WTC11 (cell line): ENCODE data around the gene ZNF18. TPM values are rescaled to one million over a fixed set of nuclear protein-coding genes. Genes with fewer than 3 reads are reported as not detected.

Experiments
- ATAC-seq: fragments of 200-7000 bp; cut with Tn5 transposase; 2 replicates; pipeline ENCODE4 v1.10.0; 2021; ENCODE audit warnings: mild to moderate bottlenecking, moderate library complexity
- CTCF ChIA-PET: fragments of 300-600 bp; sonication (Branson Sonifier 250); formaldehyde crosslinking; loops from one replicate; lab custom pipeline; 2021; ENCODE audit warnings: antibody characterized with exemption; lab: Charles Lee
- POLR2A ChIA-PET: fragments of 350-600 bp; sonication (Branson Sonifier 250); formaldehyde crosslinking; loops from one replicate; lab custom pipeline; 2021; ENCODE audit warnings: antibody characterized with exemption; lab: Charles Lee
- DNase-seq: peaks from one replicate; pipeline ENCODE4 v3.0.0; 2021; ENCODE audit warnings: low spot score
- H3K27ac Mint-ChIP-seq: 2 replicates; pipeline ENCODE4 v1.8.0; 2021; ENCODE audit warnings: mixed read lengths
- H3K27me3 Mint-ChIP-seq: 2 replicates; pipeline ENCODE4 v1.8.0; 2021; ENCODE audit warnings: low read depth, mild to moderate bottlenecking, moderate library complexity, mixed read lengths
- H3K36me3 Mint-ChIP-seq: 2 replicates; pipeline ENCODE4 v1.8.0; 2021; ENCODE audit warnings: mixed read lengths
- H3K4me1 Mint-ChIP-seq: 2 replicates; pipeline ENCODE4 v1.8.0; 2022; ENCODE audit warnings: mixed read lengths
- H3K4me3 Mint-ChIP-seq: 2 replicates; pipeline ENCODE4 v1.8.0; 2021; ENCODE audit warnings: mild to moderate bottlenecking, moderate library complexity, mixed read lengths
- H3K9me3 Mint-ChIP-seq: 2 replicates; pipeline ENCODE4 v1.8.0; 2021; ENCODE audit warnings: mixed read lengths
- AR ChIP-seq: fragments of 250-450 bp; sonication (Bioruptor Pico); IDR thresholded peaks from 2 replicates; pipeline ENCODE4 v1.9.0; 2021; ENCODE audit warnings: mild to moderate bottlenecking
- ERG ChIP-seq: fragments of 250-450 bp; sonication (Bioruptor Pico); IDR thresholded peaks from 2 replicates; pipeline ENCODE4 v1.8.0; 2021; ENCODE audit warnings: mild to moderate bottlenecking
- FOXP4 ChIP-seq: sonication (generic); formaldehyde crosslinking; IDR thresholded peaks from 2 replicates; pipeline ENCODE4 v1.8.0; 2022; ENCODE audit warnings: mild to moderate bottlenecking, missing genetic modification reagents
- IRF2 ChIP-seq: sonication (generic); formaldehyde crosslinking; IDR thresholded peaks from 2 replicates; pipeline ENCODE4 v1.8.0; 2022; ENCODE audit warnings: low read depth, missing genetic modification reagents, borderline replicate concordance
- KAT7 ChIP-seq: sonication (generic); formaldehyde crosslinking; IDR thresholded peaks from 2 replicates; pipeline ENCODE4 v1.8.1; 2023; ENCODE audit warnings: missing genetic modification reagents, mild to moderate bottlenecking, borderline replicate concordance
- OVOL2 ChIP-seq: fragments of 250-450 bp; sonication (Bioruptor Pico); IDR thresholded peaks from 2 replicates; pipeline ENCODE4 v1.9.0; 2021; ENCODE audit warnings: mild to moderate bottlenecking, borderline replicate concordance
- PRDM15 ChIP-seq: sonication (generic); formaldehyde crosslinking; IDR thresholded peaks from 2 replicates; pipeline ENCODE4 v1.8.0; 2022; ENCODE audit warnings: missing genetic modification reagents
- PREB ChIP-seq: sonication (generic); formaldehyde crosslinking; IDR thresholded peaks from 2 replicates; pipeline ENCODE4 v1.8.1; 2022; ENCODE audit warnings: mild to moderate bottlenecking, missing genetic modification reagents, moderate library complexity, borderline replicate concordance
- SMAD3 ChIP-seq: sonication (generic); formaldehyde crosslinking; IDR thresholded peaks from 2 replicates; pipeline ENCODE4 v1.8.0; 2022; ENCODE audit warnings: missing genetic modification reagents, mild to moderate bottlenecking, borderline replicate concordance
- STAT6 ChIP-seq: sonication (generic); formaldehyde crosslinking; conservative IDR thresholded peaks from 2 replicates; pipeline ENCODE4 v1.8.1; 2023; ENCODE audit warnings: mild to moderate bottlenecking, low read depth, missing genetic modification reagents, moderate library complexity
- TP53 ChIP-seq: sonication (generic); formaldehyde crosslinking; IDR thresholded peaks from 2 replicates; pipeline ENCODE4 v1.8.1; 2023; ENCODE audit warnings: mild to moderate bottlenecking, missing genetic modification reagents
- ZNF396 ChIP-seq: fragments of 250-450 bp; sonication (Bioruptor Pico); IDR thresholded peaks from 2 replicates; pipeline ENCODE4 v1.8.0; 2021; ENCODE audit warnings: mild to moderate bottlenecking, moderate library complexity, borderline replicate concordance
- ZNF416 ChIP-seq: fragments of 250-450 bp; sonication (Bioruptor Pico); IDR thresholded peaks from 2 replicates; pipeline ENCODE4 v1.9.0; 2021; ENCODE audit warnings: mild to moderate bottlenecking, inconsistent platforms
- ZNF425 ChIP-seq: fragments of 250-450 bp; sonication (Bioruptor Pico); conservative IDR thresholded peaks from 2 replicates; pipeline ENCODE4 v1.9.0; 2021; ENCODE audit warnings: mild to moderate bottlenecking
- ZNF671 ChIP-seq: fragments of 250-450 bp; sonication (Bioruptor Pico); IDR thresholded peaks from 2 replicates; pipeline ENCODE4 v1.8.0; 2021; ENCODE audit warnings: mild to moderate bottlenecking
- total RNA-seq: library from RNA; stranded (reverse); gene quantifications from 3 replicates; pipeline ENCODE4 v1.2.3, GENCODE V29; 2021

The ZNF18 gene
- total RNA-seq, 1 experiment from 2014 or later: 13.3 TPM

GRCh38 chr17:11932337-11932898, 64.9 kb downstream of the ZNF18 start:
- no peak for ATAC-seq
- TF ChIP-seq ZNF396 (CRISPR knock-in tag): no peak
- TF ChIP-seq AR (CRISPR knock-in tag): no peak
- TF ChIP-seq ERG (CRISPR knock-in tag): no peak
- TF ChIP-seq FOXP4 (CRISPR knock-in tag): no peak
- TF ChIP-seq STAT6 (CRISPR knock-in tag): no peak
- TF ChIP-seq SMAD3: no peak
- TF ChIP-seq, all 79 proteins: peak for 0
- DNase-seq: no peak
- Mint-ChIP-seq H3K4me1 (peaks cover 15% of the 10 kb centered on the region), H3K9me3 (peaks cover 3% of the 10 kb centered on the region; the same call in 1 of the 2 replicates), H3K27ac (no peak overlapping the region), H3K4me3 (no peak overlapping the region), H3K36me3 (no peaks in the 10 kb centered on the region), H3K27me3 (no peaks in the 10 kb centered on the region)
- POLR2A ChIA-PET: no interaction called here
- CTCF ChIA-PET: no interaction called here

- ChIA-PET CTCF (interaction anchor here (0.6 to 1.2 kb wide), 7 partner anchors 8 to 1053 kb away, joined by 3 to 6 read pairs (median 3); no protein-coding TSS in a partner anchor), POLR2A (no interaction called here)
- Mint-ChIP-seq H3K4me3 (no peak overlapping the region), H3K36me3 (peaks cover 6% of the 10 kb centered on the region; the same call in 1 of the 2 replicates), H3K9me3 (peaks cover 25% of the 10 kb centered on the region), H3K4me1 (peaks cover 18% of the 10 kb centered on the region), H3K27ac (peak overlapping the region; percentile 12), H3K27me3 (no peaks in the 10 kb centered on the region)
- DNase-seq (no peak), ATAC-seq (peak; percentile 48)
- TF ChIP-seq OVOL2: no peak
- TF ChIP-seq IRF2 (CRISPR knock-in tag): no peak
- TF ChIP-seq ZNF416 (CRISPR knock-in tag): no peak
- TF ChIP-seq PREB (CRISPR knock-in tag): no peak
- no peak for TF ChIP-seq ZNF671 (CRISPR knock-in tag)
- no peak for TF ChIP-seq PRDM15 (CRISPR knock-in tag)
- TF ChIP-seq KAT7 (CRISPR knock-in tag): no peak
- TF ChIP-seq TP53 (CRISPR knock-in tag): no peak
- no peak for TF ChIP-seq ZNF425 (CRISPR knock-in tag)
These were observed 68.8 kb downstream of the ZNF18 start for GRCh38 chr17:11928436-11928835.
